ENCODE data around the gene HIVEP3.

- TF ChIP-seq CTCF (IDR thresholded peaks at IDR 0.05; ENCODE audit: insufficient read depth, low read length) = no peak
- TF ChIP-seq POLR2AphosphoS5 (IDR thresholded peaks at IDR 0.05; ENCODE audit: low read depth) = no peak
- no peak for TF ChIP-seq SPI1 (IDR thresholded peaks at IDR 0.05; ENCODE audit: borderline replicate concordance, low read depth)
- TF ChIP-seq REST (IDR thresholded peaks at IDR 0.05; ENCODE audit: insufficient replicate concordance, low read depth) = no peak
- TF ChIP-seq GABPA (IDR thresholded peaks at IDR 0.05; ENCODE audit: low read depth) = no peak
Observed at GRCh38 chr1:41964400-41964799, 45.7 kb upstream of the HIVEP3 start.
